ENCODE measurements around the gene PRDM15. TPM values are rescaled to one million over a fixed set of nuclear protein-coding genes. Genes with fewer than 3 reads are reported as not detected.

PRDM15 gene
- total RNA-seq, 1 donor, result 7.2 TPM

DNA sequence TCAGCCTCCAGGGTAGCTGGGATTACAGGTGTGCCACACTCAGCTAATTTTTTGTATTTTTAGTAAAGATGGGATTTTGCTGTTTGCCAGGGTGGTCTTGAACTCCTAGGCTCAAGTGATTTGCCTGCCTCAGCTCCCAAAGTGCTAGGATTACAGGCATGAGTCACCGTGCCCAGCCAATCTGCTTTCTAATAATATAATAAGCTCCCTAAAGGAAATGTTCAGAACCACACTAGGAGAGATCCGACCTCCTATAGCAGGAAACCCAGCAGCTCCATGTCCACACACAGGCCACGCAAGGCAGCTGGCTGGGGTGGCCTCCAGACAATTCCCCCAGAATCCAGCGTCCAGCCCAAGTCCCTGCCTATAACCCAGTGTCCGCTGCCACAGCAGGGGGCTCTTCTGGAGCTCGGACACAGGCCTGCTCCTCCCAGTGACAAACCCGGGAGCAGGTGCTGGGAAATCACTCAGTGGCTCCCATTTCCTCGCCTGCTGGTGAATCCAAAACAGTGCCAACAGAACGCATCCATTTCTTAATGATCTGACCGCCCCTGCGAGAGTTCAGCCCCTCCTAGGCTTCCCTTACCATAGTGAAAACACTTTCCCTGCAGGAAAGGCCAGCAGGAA lies 119.8 kb downstream of the PRDM15 start:
- DNase-seq (ENCODE audit: insufficient read length, low spot score, missing footprints), result peak; percentile 81
- Histone ChIP-seq H3K9me3 (ENCODE audit: low read depth, low read length) (no peaks in the 10 kb centered on the region), H3K4me2 (ENCODE audit: insufficient read depth, low read length) (no peak overlapping the region), H3K79me2 (ENCODE audit: insufficient read depth, low read length) (no peaks in the 10 kb centered on the region), H4K20me1 (ENCODE audit: insufficient read depth, low read length) (no peaks in the 10 kb centered on the region), H3K4me1 (ENCODE audit: insufficient read depth, low read length) (peaks cover 14% of the 10 kb centered on the region), H3K36me3 (ENCODE audit: insufficient read depth, low read length) (no peaks in the 10 kb centered on the region), H3K27ac (ENCODE audit: low read depth, low read length) (no peak overlapping the region), H2AFZ (ENCODE audit: low read length) (no peak overlapping the region), H3K27me3 (ENCODE audit: insufficient read depth, low read length) (peaks cover 11% of the 10 kb centered on the region), H3K4me3 (ENCODE audit: insufficient read depth, low read length) (no peak overlapping the region)
- TF ChIP-seq, protein P1, sequence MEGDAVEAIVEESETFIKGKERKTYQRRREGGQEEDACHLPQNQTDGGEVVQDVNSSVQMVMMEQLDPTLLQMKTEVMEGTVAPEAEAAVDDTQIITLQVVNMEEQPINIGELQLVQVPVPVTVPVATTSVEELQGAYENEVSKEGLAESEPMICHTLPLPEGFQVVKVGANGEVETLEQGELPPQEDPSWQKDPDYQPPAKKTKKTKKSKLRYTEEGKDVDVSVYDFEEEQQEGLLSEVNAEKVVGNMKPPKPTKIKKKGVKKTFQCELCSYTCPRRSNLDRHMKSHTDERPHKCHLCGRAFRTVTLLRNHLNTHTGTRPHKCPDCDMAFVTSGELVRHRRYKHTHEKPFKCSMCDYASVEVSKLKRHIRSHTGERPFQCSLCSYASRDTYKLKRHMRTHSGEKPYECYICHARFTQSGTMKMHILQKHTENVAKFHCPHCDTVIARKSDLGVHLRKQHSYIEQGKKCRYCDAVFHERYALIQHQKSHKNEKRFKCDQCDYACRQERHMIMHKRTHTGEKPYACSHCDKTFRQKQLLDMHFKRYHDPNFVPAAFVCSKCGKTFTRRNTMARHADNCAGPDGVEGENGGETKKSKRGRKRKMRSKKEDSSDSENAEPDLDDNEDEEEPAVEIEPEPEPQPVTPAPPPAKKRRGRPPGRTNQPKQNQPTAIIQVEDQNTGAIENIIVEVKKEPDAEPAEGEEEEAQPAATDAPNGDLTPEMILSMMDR (IDR thresholded peaks at IDR 0.05; ENCODE audit: extremely low read depth, low read depth, low read length), result no peak

DNA sequence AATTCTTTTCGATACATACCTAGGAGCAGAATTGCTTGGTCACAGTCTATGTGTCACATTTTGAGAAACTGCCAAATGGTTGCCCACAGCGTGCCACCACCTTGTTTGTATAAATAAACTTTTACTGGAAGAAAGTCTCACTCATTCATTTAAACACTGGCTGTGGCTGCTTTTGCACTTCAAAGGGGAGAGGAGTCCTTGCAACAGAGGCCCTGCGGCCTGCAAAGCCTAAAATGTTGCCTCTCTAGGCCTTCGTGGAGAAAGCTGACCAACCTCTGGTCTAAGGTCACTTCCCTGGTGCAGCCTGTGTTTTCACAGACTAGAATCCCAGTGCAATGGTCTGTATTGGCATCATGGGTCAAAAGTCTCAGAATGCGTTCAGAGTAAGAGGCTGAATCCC lies 120.6 kb downstream of the PRDM15 start:
- Histone ChIP-seq H4K20me1 (ENCODE audit: insufficient read depth, low read length) (no peaks in the 10 kb centered on the region), H3K36me3 (ENCODE audit: insufficient read depth, low read length) (no peaks in the 10 kb centered on the region), H3K4me3 (ENCODE audit: insufficient read depth, low read length) (no peak overlapping the region), H3K9me3 (ENCODE audit: low read depth, low read length) (no peaks in the 10 kb centered on the region), H3K4me2 (ENCODE audit: insufficient read depth, low read length) (no peak overlapping the region), H3K27ac (ENCODE audit: low read depth, low read length) (no peak overlapping the region), H3K79me2 (ENCODE audit: insufficient read depth, low read length) (no peaks in the 10 kb centered on the region), H3K4me1 (ENCODE audit: insufficient read depth, low read length) (peaks cover 14% of the 10 kb centered on the region), H2AFZ (ENCODE audit: low read length) (no peak overlapping the region), H3K27me3 (ENCODE audit: insufficient read depth, low read length) (peaks cover 11% of the 10 kb centered on the region)
- TF ChIP-seq, protein P1 (IDR thresholded peaks at IDR 0.05; ENCODE audit: extremely low read depth, low read depth, low read length), result no peak
- DNase-seq (ENCODE audit: insufficient read length, low spot score, missing footprints), result peak; percentile 93

DNA sequence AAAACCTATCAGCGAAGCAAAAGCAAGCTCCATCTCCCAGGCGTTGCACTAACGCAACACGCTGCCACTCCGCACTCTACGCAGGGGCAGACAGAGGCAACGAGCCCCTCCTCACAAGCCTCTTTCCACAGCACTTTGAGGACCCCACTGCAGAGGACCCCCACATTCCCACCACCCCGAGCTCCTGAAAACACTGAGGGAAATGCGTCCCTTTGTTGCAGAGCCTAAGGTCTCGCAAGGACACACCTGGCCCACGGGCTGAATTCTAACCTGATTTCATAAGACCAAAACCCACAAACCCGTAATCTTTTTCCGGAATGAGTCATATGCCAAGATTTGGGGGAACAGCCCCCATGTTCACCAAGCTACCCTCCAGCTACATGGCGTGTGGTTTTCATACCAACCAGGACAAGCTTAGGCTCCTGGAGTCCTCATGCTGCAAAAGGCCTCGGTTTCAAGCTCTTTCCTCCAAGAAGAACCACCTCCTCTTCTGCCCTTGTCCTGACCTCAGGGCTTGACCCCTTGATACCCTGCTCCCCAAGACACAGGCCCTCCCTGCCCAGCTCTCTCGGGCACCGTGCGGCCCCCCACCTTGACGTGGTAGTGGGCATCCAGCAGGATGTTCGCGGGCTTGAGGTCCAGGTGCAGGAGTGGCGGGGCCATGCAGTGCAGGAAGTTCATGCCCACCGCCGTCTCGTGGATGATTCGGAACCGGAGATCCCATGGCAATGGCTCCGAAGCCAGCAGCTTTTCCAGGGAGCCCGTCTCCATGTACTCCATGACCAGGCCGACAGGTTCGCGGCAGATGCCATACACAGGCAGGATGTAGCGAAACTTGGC lies 123.0 kb downstream of the PRDM15 start:
- TF ChIP-seq, protein P1 (IDR thresholded peaks at IDR 0.05; ENCODE audit: extremely low read depth, low read depth, low read length), result no peak
- peak; percentile 38 for DNase-seq (ENCODE audit: insufficient read length, low spot score, missing footprints)
- Histone ChIP-seq H4K20me1 (ENCODE audit: insufficient read depth, low read length) (no peaks in the 10 kb centered on the region), H2AFZ (ENCODE audit: low read length) (no peak overlapping the region), H3K27ac (ENCODE audit: low read depth, low read length) (no peak overlapping the region), H3K4me3 (ENCODE audit: insufficient read depth, low read length) (no peak overlapping the region), H3K79me2 (ENCODE audit: insufficient read depth, low read length) (no peaks in the 10 kb centered on the region), H3K4me2 (ENCODE audit: insufficient read depth, low read length) (no peak overlapping the region), H3K4me1 (ENCODE audit: insufficient read depth, low read length) (peaks cover 16% of the 10 kb centered on the region), H3K36me3 (ENCODE audit: insufficient read depth, low read length) (no peaks in the 10 kb centered on the region), H3K9me3 (ENCODE audit: low read depth, low read length) (no peaks in the 10 kb centered on the region), H3K27me3 (ENCODE audit: insufficient read depth, low read length) (no peaks in the 10 kb centered on the region)

DNA sequence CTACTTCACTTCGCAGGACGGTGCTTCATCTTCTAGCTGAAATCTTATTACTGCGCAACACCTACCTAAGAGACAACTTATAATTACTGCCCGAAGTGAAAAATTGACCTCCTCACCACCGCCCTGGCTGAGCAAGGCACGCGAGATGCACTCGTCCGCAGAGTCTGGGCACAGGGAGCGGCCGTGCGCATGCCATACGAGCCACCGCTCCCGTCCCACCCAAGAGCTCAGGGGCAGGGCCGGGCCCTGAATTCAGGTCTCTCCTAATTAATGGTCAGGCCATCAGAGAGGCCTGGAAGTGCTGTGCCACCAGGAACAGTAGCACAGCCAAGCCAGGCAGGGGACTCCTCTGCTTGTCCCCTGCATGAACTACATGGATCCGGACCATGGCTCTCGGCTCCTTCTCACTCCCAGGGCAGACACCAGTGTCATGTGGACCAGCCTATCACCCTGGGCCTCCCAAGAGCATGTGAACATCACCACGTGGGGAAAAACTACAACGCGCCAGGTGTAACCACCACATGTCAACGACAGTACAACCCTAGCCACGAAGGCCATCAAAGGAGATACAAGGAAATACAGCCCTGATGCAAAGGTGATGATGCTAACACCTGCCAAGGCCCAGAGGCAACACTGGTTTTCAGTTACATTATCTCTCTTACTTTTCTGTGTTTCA lies 123.7 kb downstream of the PRDM15 start:
- Histone ChIP-seq H3K79me2 (ENCODE audit: insufficient read depth, low read length) (no peaks in the 10 kb centered on the region), H3K27ac (ENCODE audit: low read depth, low read length) (no peak overlapping the region), H4K20me1 (ENCODE audit: insufficient read depth, low read length) (no peaks in the 10 kb centered on the region), H3K36me3 (ENCODE audit: insufficient read depth, low read length) (no peaks in the 10 kb centered on the region), H3K4me3 (ENCODE audit: insufficient read depth, low read length) (no peak overlapping the region), H3K4me1 (ENCODE audit: insufficient read depth, low read length) (peaks cover 11% of the 10 kb centered on the region), H2AFZ (ENCODE audit: low read length) (no peak overlapping the region), H3K27me3 (ENCODE audit: insufficient read depth, low read length) (no peaks in the 10 kb centered on the region), H3K4me2 (ENCODE audit: insufficient read depth, low read length) (no peak overlapping the region), H3K9me3 (ENCODE audit: low read depth, low read length) (no peaks in the 10 kb centered on the region)
- TF ChIP-seq, protein P1 (IDR thresholded peaks at IDR 0.05; ENCODE audit: extremely low read depth, low read depth, low read length), result no peak
- DNase-seq (ENCODE audit: insufficient read length, low spot score, missing footprints), result peak; percentile 66
